Measurements from ENCODE around the gene GPR176.
A peak's percentile ranks its signal among the peaks of the same experiment; 100 is the strongest.

Gene GPR176

GRCh38 chr15:39781147-39781966, 138.7 kb downstream of the GPR176 start:
- DNase-seq = no peak

DNA sequence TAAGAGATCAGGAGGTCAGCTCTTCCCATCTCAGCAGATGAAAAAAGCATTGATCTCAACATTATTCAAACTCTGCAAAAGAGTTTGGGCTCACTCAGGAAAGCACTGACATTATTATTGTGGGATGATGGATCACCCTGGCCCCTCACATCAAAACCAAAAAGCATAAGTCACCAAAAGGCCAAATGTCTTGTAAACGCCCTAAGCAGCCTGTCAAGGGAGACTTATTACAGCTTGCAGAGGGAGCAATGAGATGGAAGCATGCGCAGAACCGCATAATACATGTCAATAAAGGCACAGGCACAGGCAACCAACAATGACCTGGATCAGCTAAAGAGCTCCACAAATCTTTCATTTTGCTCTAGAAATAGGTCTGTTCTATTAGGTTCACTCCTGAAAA, 142.0 kb downstream of the GPR176 start:
- DNase-seq = no peak

DNA sequence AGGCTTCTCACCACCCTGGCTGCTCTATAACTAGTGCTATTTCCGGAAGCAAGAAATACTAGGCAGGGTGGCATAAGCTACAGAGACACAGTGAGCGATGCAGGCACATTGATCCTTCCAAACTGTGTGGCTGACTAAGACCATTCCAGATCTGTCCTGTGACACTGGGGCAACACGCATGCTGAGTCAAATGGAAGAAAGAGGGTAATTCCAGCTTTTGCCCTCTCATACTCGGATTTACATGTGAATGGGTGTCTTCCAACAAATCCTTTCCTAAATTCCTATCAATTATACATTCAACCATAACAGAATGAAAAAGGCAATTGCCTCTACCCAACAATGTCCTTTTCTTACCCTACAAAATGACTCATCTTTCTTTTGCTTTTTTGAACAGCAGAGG, 142.6 kb downstream of the GPR176 start:
- DNase-seq = no peak

GRCh38 chr15:39776068-39776467, 144.0 kb downstream of the GPR176 start:
- no peak for DNase-seq

DNA sequence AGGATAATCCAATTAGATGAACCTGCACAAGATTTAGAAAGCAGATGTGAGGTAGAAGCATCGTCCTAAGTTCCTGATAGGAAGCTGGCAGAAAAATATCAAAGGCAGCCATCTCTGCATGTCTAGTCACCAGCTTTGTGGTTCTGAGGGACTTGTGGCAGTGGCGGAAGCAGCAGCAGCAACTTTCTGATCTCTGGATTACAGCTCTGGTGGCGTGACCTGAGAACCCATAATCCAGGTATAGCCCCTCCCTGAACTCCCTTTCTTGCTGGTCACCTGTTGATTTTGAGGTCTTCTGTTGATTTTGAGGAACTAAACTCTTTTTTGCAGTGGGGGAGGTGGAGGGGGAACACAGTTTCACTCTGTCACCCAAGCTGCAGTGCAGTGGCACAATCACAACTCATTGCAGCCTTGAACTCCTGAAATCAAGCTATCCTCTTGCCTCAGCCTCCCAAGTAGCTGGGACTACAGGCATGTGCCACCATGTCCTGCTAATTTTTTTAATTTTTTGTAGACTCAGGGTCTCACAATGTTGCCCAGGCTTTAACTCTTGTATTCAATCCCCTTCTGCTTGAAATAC, 145.3 kb downstream of the GPR176 start:
- peak; percentile 37 for DNase-seq

- DNase-seq = no peak
Observed at GRCh38 chr15:39770748-39771689, 149.0 kb downstream of the GPR176 start.

GRCh38 chr15:39767921-39768320, 152.1 kb downstream of the GPR176 start:
- no peak for DNase-seq

GRCh38 chr15:39761006-39761405, 159.1 kb downstream of the GPR176 start:
- DNase-seq = no peak

DNA sequence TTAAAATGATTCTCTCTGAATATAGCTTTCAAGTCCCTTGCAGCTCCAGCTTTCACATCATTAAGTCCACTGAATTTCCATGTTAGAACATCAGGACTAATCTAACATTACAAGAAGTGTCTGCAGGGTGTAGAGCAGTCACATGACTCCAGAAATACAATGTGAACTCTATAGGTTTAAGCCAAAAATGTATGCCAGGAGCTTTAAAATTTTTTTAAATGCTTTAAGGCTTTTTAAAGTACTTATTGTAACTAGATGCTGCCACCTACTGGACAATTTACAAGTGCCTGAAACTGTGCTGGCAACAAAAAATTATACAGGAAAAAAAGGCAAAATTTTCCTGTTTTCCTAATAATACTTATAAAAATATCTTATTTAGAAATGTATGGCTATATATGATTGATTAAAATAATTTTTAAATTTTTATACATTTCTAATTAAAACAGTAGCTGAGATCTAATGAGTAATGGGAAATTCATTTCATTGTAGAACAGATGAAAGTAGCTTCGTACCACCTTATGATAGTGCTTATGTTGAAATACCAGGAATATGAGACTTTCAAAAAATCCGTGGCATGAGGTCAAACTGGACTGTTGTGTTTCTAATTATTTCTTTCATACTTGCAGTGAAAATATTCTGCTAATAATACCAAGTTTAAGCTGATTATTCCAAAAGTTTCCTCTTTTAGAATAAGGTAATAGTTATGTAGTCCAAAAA, 163.1 kb downstream of the GPR176 start:
- peak; percentile 14 for DNase-seq

DNA sequence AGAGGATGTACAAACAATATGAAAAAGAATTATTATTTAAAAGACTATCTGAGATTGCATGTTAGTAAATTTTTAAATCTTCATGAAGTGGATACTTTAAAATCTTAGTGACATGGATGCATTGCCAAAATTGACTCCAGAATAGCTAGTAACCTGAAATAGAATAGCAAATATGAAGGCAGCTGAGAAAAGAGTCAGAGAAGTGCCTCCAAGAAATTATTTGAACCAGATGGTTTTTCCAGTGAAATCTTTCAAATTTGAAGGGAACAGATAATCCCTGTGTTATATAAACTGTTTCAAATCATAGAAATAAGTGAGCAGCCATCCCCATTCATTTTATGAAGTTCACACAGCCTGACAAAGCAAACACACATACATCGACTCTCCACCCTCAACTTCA, 167.1 kb downstream of the GPR176 start:
- no peak for DNase-seq

DNA sequence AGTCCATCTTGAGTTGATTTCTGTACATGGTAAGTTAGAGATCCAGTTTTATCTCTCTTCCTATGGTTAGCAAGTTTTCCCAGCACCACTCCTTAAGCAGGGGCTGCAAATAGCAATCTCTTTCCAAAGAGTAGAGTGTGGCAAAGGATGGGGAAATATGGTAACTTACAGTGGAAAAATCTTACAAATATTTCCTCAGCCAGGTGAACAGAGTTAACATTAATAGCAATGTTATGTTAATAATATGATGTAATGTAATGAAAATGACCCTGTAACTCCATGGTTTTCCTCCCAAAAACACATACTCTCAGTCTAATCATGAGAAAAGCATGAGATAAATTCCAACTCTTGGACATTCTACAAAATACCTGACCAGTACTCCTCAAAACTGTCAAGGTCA, 167.8 kb downstream of the GPR176 start:
- DNase-seq = no peak
